ENCODE measurements around the gene KCNQ1OT1.
A peak's percentile ranks its signal among the peaks of the same experiment; 100 is the strongest.

Gene KCNQ1OT1

DNA sequence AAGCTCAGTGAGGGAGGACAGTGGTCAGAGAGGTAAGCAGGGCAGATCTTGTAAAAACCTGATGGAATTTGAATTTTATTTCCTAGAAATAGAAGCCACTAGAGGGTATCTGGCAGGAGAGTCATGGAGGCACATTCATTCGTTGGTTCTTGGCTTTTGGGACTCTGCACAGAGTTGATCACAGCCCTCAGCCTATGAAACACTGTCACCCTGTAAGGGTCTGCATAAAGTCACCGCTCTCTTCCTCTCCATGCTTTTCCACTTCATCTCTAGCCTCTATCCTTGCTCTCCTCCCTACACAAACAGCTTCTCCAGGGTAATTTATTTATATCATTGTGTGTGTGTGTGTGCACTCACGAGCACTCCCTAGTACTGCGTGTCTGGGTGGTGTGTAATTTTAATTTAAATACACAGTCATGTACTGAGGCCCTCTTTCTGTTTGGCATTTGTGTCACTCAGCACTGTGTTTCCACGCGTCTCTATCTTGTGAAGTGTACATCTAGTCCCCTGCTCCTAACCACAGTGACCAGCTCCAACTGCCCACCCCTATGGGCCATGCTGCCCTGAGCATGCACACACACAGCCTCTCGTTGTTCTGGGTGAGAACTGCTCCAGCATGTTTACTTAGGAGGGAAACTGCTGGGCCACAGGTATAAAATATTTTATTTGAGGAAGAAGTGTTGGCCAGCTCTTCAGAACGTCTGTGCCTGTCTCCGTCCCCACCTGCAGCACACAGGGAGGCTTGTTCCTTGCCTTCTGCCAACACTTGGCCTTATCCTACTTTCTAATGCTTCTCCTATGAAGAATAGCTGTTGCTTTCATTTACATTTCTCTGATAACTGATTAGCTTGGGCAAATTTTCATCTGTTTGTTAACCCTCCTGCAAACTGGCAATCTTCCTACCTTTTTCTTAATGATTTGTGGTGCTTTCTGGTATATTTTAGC lies 4.5 kb downstream of the KCNQ1OT1 start:
- H3K27ac ChIP-seq (ENCODE audit: extremely low read depth, low read depth, low read length): no peak overlapping the region
- ChIA-PET CTCF (interaction anchor here (0.7 to 2.0 kb wide), 4 partner anchors 162 to 678 kb away, joined by 3 to 10 read pairs (median 4); no protein-coding TSS in a partner anchor), POLR2A (no interaction called here)

DNA sequence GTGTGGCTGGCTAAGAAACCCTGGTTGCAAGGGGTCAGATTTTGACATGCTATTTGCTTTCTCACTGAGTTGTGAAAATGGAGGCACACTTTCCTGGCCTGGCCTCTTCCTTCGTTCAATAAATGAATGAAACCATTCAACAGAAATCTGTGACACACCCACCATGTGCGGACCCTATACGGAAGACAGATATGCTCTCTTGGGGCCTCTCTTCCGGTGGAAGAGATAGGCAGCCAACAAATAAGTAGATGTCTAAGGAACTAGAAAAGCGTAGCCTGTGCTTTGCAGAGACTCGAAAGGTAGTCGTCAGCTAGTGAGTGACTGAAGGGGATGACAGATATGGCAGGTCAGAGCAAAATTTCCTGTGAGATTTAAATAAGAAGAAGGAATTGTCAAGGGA lies 5.3 kb downstream of the KCNQ1OT1 start:
- Histone ChIP-seq H3K27ac (ENCODE audit: extremely low read depth, low read depth, low read length) (no peak overlapping the region), H3K36me3 (ENCODE audit: control insufficient read depth in 2 of 2, insufficient read depth in 1 of 2, low read length in 2 of 2) (peaks cover 0 to 35% of the 10 kb centered on the region in 2 experiments; a peak in 1 of 3 replicates), H3K4me3 (ENCODE audit: low read depth, low read length) (no peak overlapping the region), H3K4me1 (ENCODE audit: control insufficient read depth, insufficient read depth, low read length) (no peaks in the 10 kb centered on the region; the same call in 1 of the 2 replicates), H3K9me3 (ENCODE audit: control insufficient read depth, insufficient read depth, low read depth, low read length) (no peaks in the 10 kb centered on the region)
- TF ChIP-seq ZNF701 (tag by site-specific recombination; IDR thresholded peaks at IDR 0.05) (no peak), ZNF2 (tag by site-specific recombination; IDR thresholded peaks at IDR 0.05) (no peak), ZNF549 (tag by site-specific recombination; IDR thresholded peaks at IDR 0.05) (no peak), TCF7L2 (IDR thresholded peaks at IDR 0.05; ENCODE audit: borderline replicate concordance, low read depth, low read length) (no peak), KLF16 (tag by site-specific recombination; IDR thresholded peaks at IDR 0.05) (no peak), ZNF48 (tag by site-specific recombination; IDR thresholded peaks at IDR 0.05) (no peak), ZSCAN30 (tag by site-specific recombination; IDR thresholded peaks at IDR 0.05) (no peak), ZNF529 (tag by site-specific recombination; IDR thresholded peaks at IDR 0.05; ENCODE audit: insufficient replicate concordance) (no peak), EGR2 (tag by site-specific recombination; IDR thresholded peaks at IDR 0.05; ENCODE audit: low read depth) (no peak), OSR2 (tag by site-specific recombination; IDR thresholded peaks at IDR 0.05) (no peak), GLI2 (tag by site-specific recombination; IDR thresholded peaks at IDR 0.05; ENCODE audit: borderline replicate concordance, low read depth) (no peak), ZNF658 (tag by site-specific recombination; IDR thresholded peaks at IDR 0.05) (no peak)
- TF ChIP-seq, protein P1, sequence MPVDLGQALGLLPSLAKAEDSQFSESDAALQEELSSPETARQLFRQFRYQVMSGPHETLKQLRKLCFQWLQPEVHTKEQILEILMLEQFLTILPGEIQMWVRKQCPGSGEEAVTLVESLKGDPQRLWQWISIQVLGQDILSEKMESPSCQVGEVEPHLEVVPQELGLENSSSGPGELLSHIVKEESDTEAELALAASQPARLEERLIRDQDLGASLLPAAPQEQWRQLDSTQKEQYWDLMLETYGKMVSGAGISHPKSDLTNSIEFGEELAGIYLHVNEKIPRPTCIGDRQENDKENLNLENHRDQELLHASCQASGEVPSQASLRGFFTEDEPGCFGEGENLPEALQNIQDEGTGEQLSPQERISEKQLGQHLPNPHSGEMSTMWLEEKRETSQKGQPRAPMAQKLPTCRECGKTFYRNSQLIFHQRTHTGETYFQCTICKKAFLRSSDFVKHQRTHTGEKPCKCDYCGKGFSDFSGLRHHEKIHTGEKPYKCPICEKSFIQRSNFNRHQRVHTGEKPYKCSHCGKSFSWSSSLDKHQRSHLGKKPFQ (tag by site-specific recombination; IDR thresholded peaks at IDR 0.05): no peak
- TF ChIP-seq, protein P2, sequence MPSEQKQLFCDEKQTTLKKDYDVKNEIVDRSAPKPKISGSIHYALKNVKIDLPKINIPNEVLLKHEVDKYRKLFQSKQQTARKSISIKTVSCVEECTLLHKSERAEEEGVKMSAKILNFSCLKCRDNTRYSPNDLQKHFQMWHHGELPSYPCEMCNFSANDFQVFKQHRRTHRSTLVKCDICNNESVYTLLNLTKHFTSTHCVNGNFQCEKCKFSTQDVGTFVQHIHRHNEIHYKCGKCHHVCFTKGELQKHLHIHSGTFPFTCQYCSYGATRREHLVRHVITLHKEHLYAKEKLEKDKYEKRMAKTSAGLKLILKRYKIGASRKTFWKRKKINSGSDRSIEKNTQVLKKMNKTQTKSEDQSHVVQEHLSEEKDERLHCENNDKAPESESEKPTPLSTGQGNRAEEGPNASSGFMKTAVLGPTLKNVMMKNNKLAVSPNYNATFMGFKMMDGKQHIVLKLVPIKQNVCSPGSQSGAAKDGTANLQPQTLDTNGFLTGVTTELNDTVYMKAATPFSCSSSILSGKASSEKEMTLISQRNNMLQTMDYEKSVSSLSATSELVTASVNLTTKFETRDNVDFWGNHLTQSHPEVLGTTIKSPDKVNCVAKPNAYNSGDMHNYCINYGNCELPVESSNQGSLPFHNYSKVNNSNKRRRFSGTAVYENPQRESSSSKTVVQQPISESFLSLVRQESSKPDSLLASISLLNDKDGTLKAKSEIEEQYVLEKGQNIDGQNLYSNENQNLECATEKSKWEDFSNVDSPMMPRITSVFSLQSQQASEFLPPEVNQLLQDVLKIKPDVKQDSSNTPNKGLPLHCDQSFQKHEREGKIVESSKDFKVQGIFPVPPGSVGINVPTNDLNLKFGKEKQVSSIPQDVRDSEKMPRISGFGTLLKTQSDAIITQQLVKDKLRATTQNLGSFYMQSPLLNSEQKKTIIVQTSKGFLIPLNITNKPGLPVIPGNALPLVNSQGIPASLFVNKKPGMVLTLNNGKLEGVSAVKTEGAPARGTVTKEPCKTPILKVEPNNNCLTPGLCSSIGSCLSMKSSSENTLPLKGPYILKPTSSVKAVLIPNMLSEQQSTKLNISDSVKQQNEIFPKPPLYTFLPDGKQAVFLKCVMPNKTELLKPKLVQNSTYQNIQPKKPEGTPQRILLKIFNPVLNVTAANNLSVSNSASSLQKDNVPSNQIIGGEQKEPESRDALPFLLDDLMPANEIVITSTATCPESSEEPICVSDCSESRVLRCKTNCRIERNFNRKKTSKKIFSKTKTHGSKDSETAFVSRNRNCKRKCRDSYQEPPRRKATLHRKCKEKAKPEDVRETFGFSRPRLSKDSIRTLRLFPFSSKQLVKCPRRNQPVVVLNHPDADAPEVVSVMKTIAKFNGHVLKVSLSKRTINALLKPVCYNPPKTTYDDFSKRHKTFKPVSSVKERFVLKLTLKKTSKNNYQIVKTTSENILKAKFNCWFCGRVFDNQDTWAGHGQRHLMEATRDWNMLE (tag by site-specific recombination; conservative IDR thresholded peaks at IDR 0.05; ENCODE audit: low read depth): no peak
- TF ChIP-seq, protein P3, sequence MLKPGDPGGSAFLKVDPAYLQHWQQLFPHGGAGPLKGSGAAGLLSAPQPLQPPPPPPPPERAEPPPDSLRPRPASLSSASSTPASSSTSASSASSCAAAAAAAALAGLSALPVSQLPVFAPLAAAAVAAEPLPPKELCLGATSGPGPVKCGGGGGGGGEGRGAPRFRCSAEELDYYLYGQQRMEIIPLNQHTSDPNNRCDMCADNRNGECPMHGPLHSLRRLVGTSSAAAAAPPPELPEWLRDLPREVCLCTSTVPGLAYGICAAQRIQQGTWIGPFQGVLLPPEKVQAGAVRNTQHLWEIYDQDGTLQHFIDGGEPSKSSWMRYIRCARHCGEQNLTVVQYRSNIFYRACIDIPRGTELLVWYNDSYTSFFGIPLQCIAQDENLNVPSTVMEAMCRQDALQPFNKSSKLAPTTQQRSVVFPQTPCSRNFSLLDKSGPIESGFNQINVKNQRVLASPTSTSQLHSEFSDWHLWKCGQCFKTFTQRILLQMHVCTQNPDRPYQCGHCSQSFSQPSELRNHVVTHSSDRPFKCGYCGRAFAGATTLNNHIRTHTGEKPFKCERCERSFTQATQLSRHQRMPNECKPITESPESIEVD (tag by site-specific recombination; IDR thresholded peaks at IDR 0.05): no peak
- TF ChIP-seq, protein P4, sequence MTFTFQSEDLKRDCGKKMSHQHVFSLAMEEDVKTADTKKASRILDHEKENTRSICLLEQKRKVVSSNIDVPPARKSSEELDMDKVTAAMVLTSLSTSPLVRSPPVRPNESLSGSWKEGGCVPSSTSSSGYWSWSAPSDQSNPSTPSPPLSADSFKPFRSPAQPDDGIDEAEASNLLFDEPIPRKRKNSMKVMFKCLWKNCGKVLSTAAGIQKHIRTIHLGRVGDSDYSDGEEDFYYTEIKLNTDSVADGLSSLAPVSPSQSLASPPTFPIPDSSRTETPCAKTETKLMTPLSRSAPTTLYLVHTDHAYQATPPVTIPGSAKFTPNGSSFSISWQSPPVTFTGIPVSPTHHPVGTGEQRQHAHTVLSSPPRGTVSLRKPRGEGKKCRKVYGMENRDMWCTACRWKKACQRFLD (tag by site-specific recombination; IDR thresholded peaks at IDR 0.05): no peak
- TF ChIP-seq, protein P5, sequence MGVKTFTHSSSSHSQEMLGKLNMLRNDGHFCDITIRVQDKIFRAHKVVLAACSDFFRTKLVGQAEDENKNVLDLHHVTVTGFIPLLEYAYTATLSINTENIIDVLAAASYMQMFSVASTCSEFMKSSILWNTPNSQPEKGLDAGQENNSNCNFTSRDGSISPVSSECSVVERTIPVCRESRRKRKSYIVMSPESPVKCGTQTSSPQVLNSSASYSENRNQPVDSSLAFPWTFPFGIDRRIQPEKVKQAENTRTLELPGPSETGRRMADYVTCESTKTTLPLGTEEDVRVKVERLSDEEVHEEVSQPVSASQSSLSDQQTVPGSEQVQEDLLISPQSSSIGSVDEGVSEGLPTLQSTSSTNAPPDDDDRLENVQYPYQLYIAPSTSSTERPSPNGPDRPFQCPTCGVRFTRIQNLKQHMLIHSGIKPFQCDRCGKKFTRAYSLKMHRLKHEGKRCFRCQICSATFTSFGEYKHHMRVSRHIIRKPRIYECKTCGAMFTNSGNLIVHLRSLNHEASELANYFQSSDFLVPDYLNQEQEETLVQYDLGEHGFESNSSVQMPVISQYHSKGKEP (tag by site-specific recombination; IDR thresholded peaks at IDR 0.05): no peak
- CTCF ChIA-PET: interaction anchor here (1.4 to 2.0 kb wide), 2 partner anchors 162 to 194 kb away, joined by 6 to 10 read pairs; no protein-coding TSS in a partner anchor
- POLR2A ChIA-PET: no interaction called here

More for the DNA sequence above, 4.5 kb downstream of the KCNQ1OT1 start:
- Histone ChIP-seq H3K9me3 (ENCODE audit: control insufficient read depth, insufficient read depth, low read depth, low read length) (no peaks in the 10 kb centered on the region), H3K36me3 (ENCODE audit: control insufficient read depth in 2 of 2, insufficient read depth in 1 of 2, low read length in 2 of 2) (peaks cover 0 to 28% of the 10 kb centered on the region in 2 experiments; a peak in 1 of 3 replicates), H3K4me3 (ENCODE audit: low read depth, low read length) (no peak overlapping the region), H3K4me1 (ENCODE audit: control insufficient read depth, insufficient read depth, low read length) (no peaks in the 10 kb centered on the region; the same call in 1 of the 2 replicates)
- TF ChIP-seq FEZF1 (tag by site-specific recombination; IDR thresholded peaks at IDR 0.05): no peak
- TF ChIP-seq TRIM28 (IDR thresholded peaks at IDR 0.05; ENCODE audit: borderline replicate concordance, low read length): peak; percentile 22; the same call in 1 of the 2 replicates
- TF ChIP-seq ZNF560 (tag by site-specific recombination; IDR thresholded peaks at IDR 0.05; ENCODE audit: borderline replicate concordance): no peak
- TF ChIP-seq, protein P6, sequence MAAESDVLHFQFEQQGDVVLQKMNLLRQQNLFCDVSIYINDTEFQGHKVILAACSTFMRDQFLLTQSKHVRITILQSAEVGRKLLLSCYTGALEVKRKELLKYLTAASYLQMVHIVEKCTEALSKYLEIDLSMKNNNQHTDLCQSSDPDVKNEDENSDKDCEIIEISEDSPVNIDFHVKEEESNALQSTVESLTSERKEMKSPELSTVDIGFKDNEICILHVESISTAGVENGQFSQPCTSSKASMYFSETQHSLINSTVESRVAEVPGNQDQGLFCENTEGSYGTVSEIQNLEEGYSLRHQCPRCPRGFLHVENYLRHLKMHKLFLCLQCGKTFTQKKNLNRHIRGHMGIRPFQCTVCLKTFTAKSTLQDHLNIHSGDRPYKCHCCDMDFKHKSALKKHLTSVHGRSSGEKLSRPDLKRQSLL (tag by site-specific recombination; IDR thresholded peaks at IDR 0.05): no peak

Data from HEK293 (cell line).